PC-3 (cell line): ENCODE results near the gene KRTAP3-2. TPM values are rescaled to one million over a fixed set of nuclear protein-coding genes. Genes with fewer than 3 reads are reported as not detected.
A peak's percentile ranks its signal among the peaks of the same experiment; 100 is the strongest.

Experiments
- ATAC-seq: fragments of 200-7000 bp; cut with Tn5 transposase; 2 replicates; pipeline ENCODE4 v1.9.1; 2020; ENCODE audit warnings: mild to moderate bottlenecking, moderate library complexity
- BruUV-seq: library from RNA; stranded (reverse); fragments of 400-500 nt; replicated peaks from 2 replicates; lab custom pipeline; 2021; lab: Mats Ljungman, UMichigan
- CTCF ChIA-PET: fragments of 300-600 bp; sonication (Branson Sonifier 250); formaldehyde crosslinking; loops from one replicate; lab custom pipeline; 2022; ENCODE audit warnings: antibody characterized with exemption; lab: Charles Lee
- POLR2A ChIA-PET: fragments of 300-600 bp; sonication (Branson Sonifier 250); formaldehyde crosslinking; loops from one replicate; lab custom pipeline; 2022; ENCODE audit warnings: antibody characterized with exemption; ENCODE audit not compliant: unreplicated experiment; lab: Charles Lee
- DNase-seq: peaks from one replicate; pipeline ENCODE4 v3.0.0-alpha.2; 2015
- H2AFZ ChIP-seq: fragments of 300-600 bp; sonication (generic); 2 replicates; pipeline ENCODE4 v1.6.0; 2016; ENCODE audit warnings: antibody characterized with exemption, low read length
- H3F3A ChIP-seq: fragments of 300-600 bp; sonication (generic); one replicate; pipeline ENCODE4 v1.6.0; 2017; ENCODE audit warnings: antibody characterized with exemption, low read length, control low read depth, mild to moderate bottlenecking; ENCODE audit not compliant: unreplicated experiment
- H3K27ac ChIP-seq: fragments of 300-600 bp; sonication (generic); 2 replicates; pipeline ENCODE4 v1.5.1; 2016; ENCODE audit warnings: mild to moderate bottlenecking, low read length
- H3K27me3 ChIP-seq: fragments of 300-600 bp; sonication (generic); 2 replicates; pipeline ENCODE4 v1.6.1; 2016; ENCODE audit warnings: low read length, mixed read lengths
- H3K36me3 ChIP-seq: fragments of 300-600 bp; sonication (generic); 2 replicates; pipeline ENCODE4 v1.6.1; 2016; ENCODE audit warnings: low read depth, mixed run types, low read length, mixed read lengths
- H3K4me1 ChIP-seq: fragments of 300-600 bp; sonication (generic); 2 replicates; pipeline ENCODE4 v1.5.1; 2016; ENCODE audit warnings: low read length; ENCODE audit not compliant: insufficient read depth
- H3K4me2 ChIP-seq: fragments of 300-600 bp; sonication (generic); 2 replicates; pipeline ENCODE4 v1.6.0; 2016; ENCODE audit warnings: low read length
- H3K4me3 ChIP-seq: fragments of 300-600 bp; sonication (generic); 2 replicates; pipeline ENCODE4 v1.5.1; 2016; ENCODE audit warnings: mild to moderate bottlenecking, low read length, mixed read lengths
- H3K79me2 ChIP-seq: fragments of 300-600 bp; sonication (generic); 2 replicates; pipeline ENCODE4 v1.6.1; 2017; ENCODE audit warnings: low read length, mixed read lengths
- H3K9ac ChIP-seq: fragments of 300-600 bp; sonication (generic); 2 replicates; pipeline ENCODE4 v1.6.0; 2016; ENCODE audit warnings: mild to moderate bottlenecking, low read length
- H3K9me2 ChIP-seq: fragments of 300-600 bp; sonication (generic); replicated peaks from 2 replicates; pipeline ENCODE4 v1.6.1; 2016; ENCODE audit warnings: mixed run types, low read length, mixed read lengths
- H3K9me3 ChIP-seq: fragments of 300-600 bp; sonication (generic); 2 replicates; pipeline ENCODE4 v1.6.1; 2016; ENCODE audit warnings: low read length, mixed read lengths
- H4K20me1 ChIP-seq: fragments of 300-600 bp; sonication (generic); 2 replicates; pipeline ENCODE4 v1.6.1; 2016; ENCODE audit warnings: low read length, mixed read lengths
- EZH2 ChIP-seq: fragments of 300-600 bp; sonication (generic); IDR thresholded peaks from one replicate; pipeline ENCODE4 v1.6.1; 2017; ENCODE audit warnings: antibody characterized with exemption, mild to moderate bottlenecking, low read length; ENCODE audit not compliant: unreplicated experiment
- EZH2phosphoT487 ChIP-seq: fragments of 300-600 bp; sonication (generic); IDR thresholded peaks from 2 replicates; pipeline ENCODE4 v1.6.1; 2018; ENCODE audit warnings: mild to moderate bottlenecking, antibody characterized with exemption, low read length, borderline replicate concordance
- intact Hi-C: fragments of 100-400 bp; cut with micrococcal nuclease; formaldehyde crosslinking; loops from 2 replicates; pipeline ENCODE4 v1.9.0; 2023
- total RNA-seq: library from RNA; depleted of rRNA; stranded (reverse); fragments of >200 nt; gene quantifications from 2 replicates; pipeline ENCODE4 v1.2.3, GENCODE V29; 2014
- TF ChIP-seq, protein P1 (sequence below): fragments of 300-600 bp; sonication (generic); conservative IDR thresholded peaks from 2 replicates; pipeline ENCODE4 v1.5.1; 2017; ENCODE audit warnings: antibody characterized with exemption, low read depth, mild to moderate bottlenecking, low read length

Gene KRTAP3-2
- total RNA-seq, 1 experiment from 2014 or later, result not detected

DNA sequence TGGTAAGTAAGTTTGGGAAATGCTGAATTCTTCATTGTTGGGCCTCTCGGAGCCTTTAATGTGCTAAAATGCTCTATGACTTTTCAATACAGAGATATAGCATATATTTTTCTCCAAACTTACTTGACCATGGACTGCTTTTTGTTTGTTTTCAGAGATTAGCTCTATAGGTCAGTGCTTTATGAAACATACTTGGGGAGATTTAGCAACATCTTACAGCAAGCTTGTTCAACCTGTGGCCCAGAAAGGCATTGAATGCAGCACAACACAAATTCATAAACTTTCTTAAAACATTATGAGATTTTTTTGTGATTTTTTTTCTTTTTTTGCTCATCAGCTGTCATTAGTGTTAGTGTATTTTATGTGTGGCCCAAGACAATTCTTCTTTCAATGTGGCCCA lies 10.2 kb upstream of the KRTAP3-2 start:
- POLR2A ChIA-PET, result no interaction called here
- Histone ChIP-seq H3K36me3 (no peaks in the 10 kb centered on the region), H3K9me3 (no peaks in the 10 kb centered on the region), H3K27me3 (no peaks in the 10 kb centered on the region), H3K4me1 (peaks cover 46% of the 10 kb centered on the region), H2AFZ (no peak overlapping the region), H3K9me2 (no peaks in the 10 kb centered on the region), H3F3A (peaks cover 5% of the 10 kb centered on the region), H3K9ac (no peak overlapping the region), H3K4me2 (peak overlapping the region; percentile 31), H4K20me1 (no peaks in the 10 kb centered on the region), H3K27ac (peak overlapping the region; percentile 28), H3K4me3 (no peak overlapping the region), H3K79me2 (no peaks in the 10 kb centered on the region)
- CTCF ChIA-PET, result interaction anchor here (0.6 kb wide), 1 partner anchor 50 kb away, joined by 3 read pairs; no protein-coding TSS in a partner anchor
- ATAC-seq, result no peak
- no peak for TF ChIP-seq EZH2
- TF ChIP-seq EZH2phosphoT487, result no peak
- no peak for DNase-seq
- BruUV-seq, result no TSS peak
- intact Hi-C loops, result loop anchor here (10.0 kb wide), 2 partner anchors 55 to 95 kb away; partner anchors contain the start of genes KRTAP2-3 and KRTAP2-4

GRCh38 chr17:41009301-41009760 lies 9.6 kb upstream of the KRTAP3-2 start:
- Histone ChIP-seq H3F3A (peaks cover 5% of the 10 kb centered on the region), H3K9ac (no peak overlapping the region), H3K9me2 (no peaks in the 10 kb centered on the region), H3K9me3 (no peaks in the 10 kb centered on the region), H3K4me2 (peak overlapping the region; percentile 31), H3K4me3 (no peak overlapping the region), H2AFZ (no peak overlapping the region), H3K79me2 (no peaks in the 10 kb centered on the region), H4K20me1 (no peaks in the 10 kb centered on the region), H3K4me1 (peaks cover 45% of the 10 kb centered on the region), H3K36me3 (no peaks in the 10 kb centered on the region), H3K27ac (peak overlapping the region; percentile 28), H3K27me3 (no peaks in the 10 kb centered on the region)
- BruUV-seq, result no TSS peak
- intact Hi-C loops, result loop anchor here (10.0 kb wide), 2 partner anchors 55 to 95 kb away; partner anchors contain the start of genes KRTAP2-3 and KRTAP2-4
- ChIA-PET CTCF (interaction anchor here (0.6 kb wide), 1 partner anchor 50 kb away, joined by 3 read pairs; no protein-coding TSS in a partner anchor), POLR2A (no interaction called here)
- DNase-seq (peak; percentile 81), ATAC-seq (peak; percentile 61)
- TF ChIP-seq EZH2, result no peak

DNA sequence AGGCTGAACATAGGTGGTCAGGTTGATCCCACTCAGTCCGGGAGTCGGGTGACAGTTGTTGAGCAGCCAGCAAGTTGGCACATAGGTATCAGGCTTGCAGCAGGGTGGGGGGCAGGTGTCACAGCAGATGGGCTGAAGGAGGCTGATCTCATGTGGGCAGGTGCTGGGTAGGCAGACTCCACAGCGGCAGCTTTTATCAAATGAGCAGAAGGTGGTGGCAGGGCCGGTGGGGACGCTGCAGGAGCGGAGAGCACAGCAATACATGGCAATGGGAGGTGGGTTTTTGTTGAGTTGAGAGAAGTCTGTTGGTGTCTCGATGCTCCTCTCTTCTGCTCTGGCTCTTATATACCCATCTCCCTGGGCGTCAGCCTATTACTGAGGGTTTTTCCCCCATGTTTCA lies 9.1 kb upstream of the KRTAP3-2 start, which contains the start of gene KRTAP3-1:
TSS of gene KRTAP3-1 (minus strand) at position 318 of the 400 bp plus-strand sequence. CDS start at position 264, 54 bp downstream.
- no TSS peak for BruUV-seq
- Histone ChIP-seq H3K4me1 (peaks cover 40% of the 10 kb centered on the region), H3K9me2 (no peaks in the 10 kb centered on the region), H3K4me3 (no peak within 1 kb of the TSS), H3K4me2 (peak within 1 kb of the TSS; percentile 31), H3K27ac (peak within 1 kb of the TSS; percentile 28), H3K36me3 (no peaks in the 10 kb centered on the region), H3K27me3 (no peaks in the 10 kb centered on the region), H3K79me2 (no peaks in the 10 kb centered on the region), H4K20me1 (no peaks in the 10 kb centered on the region), H3K9me3 (no peaks in the 10 kb centered on the region), H3K9ac (no peak within 1 kb of the TSS), H3F3A (peaks cover 5% of the 10 kb centered on the region), H2AFZ (no peak within 1 kb of the TSS)
- intact Hi-C loops, result loop anchor here (10.0 kb wide), 2 partner anchors 56 to 94 kb away; partner anchors contain the start of genes KRTAP2-3 and KRTAP2-4
- DNase-seq, result no peak
- no peak for ATAC-seq
- TF ChIP-seq EZH2, result no peak
- TF ChIP-seq EZH2phosphoT487, result no peak
- TF ChIP-seq, protein P1, sequence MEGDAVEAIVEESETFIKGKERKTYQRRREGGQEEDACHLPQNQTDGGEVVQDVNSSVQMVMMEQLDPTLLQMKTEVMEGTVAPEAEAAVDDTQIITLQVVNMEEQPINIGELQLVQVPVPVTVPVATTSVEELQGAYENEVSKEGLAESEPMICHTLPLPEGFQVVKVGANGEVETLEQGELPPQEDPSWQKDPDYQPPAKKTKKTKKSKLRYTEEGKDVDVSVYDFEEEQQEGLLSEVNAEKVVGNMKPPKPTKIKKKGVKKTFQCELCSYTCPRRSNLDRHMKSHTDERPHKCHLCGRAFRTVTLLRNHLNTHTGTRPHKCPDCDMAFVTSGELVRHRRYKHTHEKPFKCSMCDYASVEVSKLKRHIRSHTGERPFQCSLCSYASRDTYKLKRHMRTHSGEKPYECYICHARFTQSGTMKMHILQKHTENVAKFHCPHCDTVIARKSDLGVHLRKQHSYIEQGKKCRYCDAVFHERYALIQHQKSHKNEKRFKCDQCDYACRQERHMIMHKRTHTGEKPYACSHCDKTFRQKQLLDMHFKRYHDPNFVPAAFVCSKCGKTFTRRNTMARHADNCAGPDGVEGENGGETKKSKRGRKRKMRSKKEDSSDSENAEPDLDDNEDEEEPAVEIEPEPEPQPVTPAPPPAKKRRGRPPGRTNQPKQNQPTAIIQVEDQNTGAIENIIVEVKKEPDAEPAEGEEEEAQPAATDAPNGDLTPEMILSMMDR, result no peak
- ChIA-PET POLR2A (no interaction called here), CTCF (no interaction called here)
